Measurements from ENCODE around the gene ST6GALNAC3.

The ST6GALNAC3 gene

GRCh38 chr1:76542359-76542758, 467.8 kb downstream of the ST6GALNAC3 start:
- TF ChIP-seq CTCF (IDR thresholded peaks at IDR 0.05; ENCODE audit: low read depth, low read length, poor library complexity, severe bottlenecking), result no peak
- no peak for TF ChIP-seq EZH2phosphoT487 (IDR thresholded peaks at IDR 0.05; ENCODE audit: borderline replicate concordance, low read length)
- no peaks in the 10 kb centered on the region for H4K20me1 ChIP-seq (ENCODE audit: control insufficient read depth, insufficient read depth, low read depth, low read length)
- H3K9me2 ChIP-seq (replicated peaks; ENCODE audit: control insufficient read depth, low read length), result no peaks in the 10 kb centered on the region
- no peak overlapping the region for H3K4me2 ChIP-seq (ENCODE audit: low read length)
- H3K4me3 ChIP-seq (ENCODE audit: low read length), result no peak overlapping the region
- H3K27me3 ChIP-seq (ENCODE audit: control insufficient read depth, low read length), result no peaks in the 10 kb centered on the region
- H3K4me1 ChIP-seq (ENCODE audit: control insufficient read depth, low read length), result no peaks in the 10 kb centered on the region
- H3K27ac ChIP-seq (ENCODE audit: low read depth, low read length), result no peak overlapping the region
- H3F3A ChIP-seq (ENCODE audit: control insufficient read depth, insufficient read depth), result no peaks in the 10 kb centered on the region
- no peaks in the 10 kb centered on the region for H3K36me3 ChIP-seq (ENCODE audit: control insufficient read depth, low read length)
- no peaks in the 10 kb centered on the region for H3K79me2 ChIP-seq (ENCODE audit: control insufficient read depth, low read length)
- H3K9me3 ChIP-seq (ENCODE audit: control insufficient read depth, insufficient read depth, low read length), result no peaks in the 10 kb centered on the region

GRCh38 chr1:76543495-76543894, 468.9 kb downstream of the ST6GALNAC3 start:
- H3K27me3 ChIP-seq (ENCODE audit: control insufficient read depth, low read length), result no peaks in the 10 kb centered on the region
- no peaks in the 10 kb centered on the region for H3K9me3 ChIP-seq (ENCODE audit: control insufficient read depth, insufficient read depth, low read length)
- H3K36me3 ChIP-seq (ENCODE audit: control insufficient read depth, low read length), result no peaks in the 10 kb centered on the region
- H4K20me1 ChIP-seq (ENCODE audit: control insufficient read depth, insufficient read depth, low read depth, low read length), result no peaks in the 10 kb centered on the region
- H3K9me2 ChIP-seq (replicated peaks; ENCODE audit: control insufficient read depth, low read length), result no peaks in the 10 kb centered on the region
- no peaks in the 10 kb centered on the region for H3F3A ChIP-seq (ENCODE audit: control insufficient read depth, insufficient read depth)
- no peak overlapping the region for H3K4me2 ChIP-seq (ENCODE audit: low read length)
- H3K4me3 ChIP-seq (ENCODE audit: low read length), result no peak overlapping the region
- TF ChIP-seq CTCF (IDR thresholded peaks at IDR 0.05; ENCODE audit: low read depth, low read length, poor library complexity, severe bottlenecking), result no peak
- no peak for TF ChIP-seq EZH2phosphoT487 (IDR thresholded peaks at IDR 0.05; ENCODE audit: borderline replicate concordance, low read length)
- no peak overlapping the region for H3K27ac ChIP-seq (ENCODE audit: low read depth, low read length)
- no peaks in the 10 kb centered on the region for H3K79me2 ChIP-seq (ENCODE audit: control insufficient read depth, low read length)
- no peaks in the 10 kb centered on the region for H3K4me1 ChIP-seq (ENCODE audit: control insufficient read depth, low read length)

- Histone ChIP-seq H3K27me3 (ENCODE audit: control insufficient read depth, low read length) (no peaks in the 10 kb centered on the region), H3K4me2 (ENCODE audit: low read length) (no peak overlapping the region), H3K36me3 (ENCODE audit: control insufficient read depth, low read length) (no peaks in the 10 kb centered on the region), H3K27ac (ENCODE audit: low read depth, low read length) (no peak overlapping the region), H3K4me3 (ENCODE audit: low read length) (no peak overlapping the region), H4K20me1 (ENCODE audit: control insufficient read depth, insufficient read depth, low read depth, low read length) (no peaks in the 10 kb centered on the region), H3K9me2 (replicated peaks; ENCODE audit: control insufficient read depth, low read length) (no peaks in the 10 kb centered on the region), H3F3A (ENCODE audit: control insufficient read depth, insufficient read depth) (no peaks in the 10 kb centered on the region), H3K4me1 (ENCODE audit: control insufficient read depth, low read length) (no peaks in the 10 kb centered on the region), H3K79me2 (ENCODE audit: control insufficient read depth, low read length) (no peaks in the 10 kb centered on the region), H3K9me3 (ENCODE audit: control insufficient read depth, insufficient read depth, low read length) (no peaks in the 10 kb centered on the region)
- TF ChIP-seq CTCF (IDR thresholded peaks at IDR 0.05; ENCODE audit: low read depth, low read length, poor library complexity, severe bottlenecking) (no peak), EZH2phosphoT487 (IDR thresholded peaks at IDR 0.05; ENCODE audit: borderline replicate concordance, low read length) (no peak)
Observed at GRCh38 chr1:76546354-76546933, 471.9 kb downstream of the ST6GALNAC3 start.
